ENCODE data around the gene IGF1.

DNA sequence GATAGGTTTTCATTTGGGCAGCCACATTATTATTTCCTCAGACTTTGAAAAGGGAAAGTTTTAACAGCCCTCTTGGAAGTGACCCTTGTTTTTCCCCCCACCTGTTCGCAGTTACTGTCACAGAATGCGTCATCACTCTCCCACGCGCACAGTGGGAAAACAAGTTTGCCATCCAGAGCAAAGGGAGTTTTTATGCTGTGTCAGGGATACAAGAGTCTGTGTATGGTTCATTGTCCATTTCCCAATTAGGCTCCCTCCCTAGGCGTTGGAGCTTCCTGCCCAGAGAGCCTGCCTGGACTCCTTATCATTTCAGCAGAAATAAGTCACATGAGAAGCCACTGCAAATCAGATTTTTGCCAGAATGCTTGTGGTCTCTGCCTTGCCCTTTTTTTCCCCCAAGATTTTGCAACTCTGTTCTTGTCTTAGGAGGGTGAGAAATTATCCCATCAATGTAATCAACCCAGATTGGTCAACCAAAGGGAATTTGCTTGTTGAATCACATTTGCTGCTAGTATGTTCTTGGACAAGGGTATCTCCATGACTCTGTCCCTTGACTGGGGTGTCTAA is 104.1 kb downstream of the IGF1 start:
- TF ChIP-seq POLR2A (IDR thresholded peaks at IDR 0.05; ENCODE audit: borderline replicate concordance, extremely low read depth, insufficient read depth, insufficient read length) (no peak), CBX3 (IDR thresholded peaks at IDR 0.05; ENCODE audit: low read depth) (no peak), EZH2 (IDR thresholded peaks at IDR 0.05) (no peak), SP1 (IDR thresholded peaks at IDR 0.05; ENCODE audit: low read depth) (no peak), JUND (IDR thresholded peaks at IDR 0.05) (no peak)
- TF ChIP-seq, protein P1, sequence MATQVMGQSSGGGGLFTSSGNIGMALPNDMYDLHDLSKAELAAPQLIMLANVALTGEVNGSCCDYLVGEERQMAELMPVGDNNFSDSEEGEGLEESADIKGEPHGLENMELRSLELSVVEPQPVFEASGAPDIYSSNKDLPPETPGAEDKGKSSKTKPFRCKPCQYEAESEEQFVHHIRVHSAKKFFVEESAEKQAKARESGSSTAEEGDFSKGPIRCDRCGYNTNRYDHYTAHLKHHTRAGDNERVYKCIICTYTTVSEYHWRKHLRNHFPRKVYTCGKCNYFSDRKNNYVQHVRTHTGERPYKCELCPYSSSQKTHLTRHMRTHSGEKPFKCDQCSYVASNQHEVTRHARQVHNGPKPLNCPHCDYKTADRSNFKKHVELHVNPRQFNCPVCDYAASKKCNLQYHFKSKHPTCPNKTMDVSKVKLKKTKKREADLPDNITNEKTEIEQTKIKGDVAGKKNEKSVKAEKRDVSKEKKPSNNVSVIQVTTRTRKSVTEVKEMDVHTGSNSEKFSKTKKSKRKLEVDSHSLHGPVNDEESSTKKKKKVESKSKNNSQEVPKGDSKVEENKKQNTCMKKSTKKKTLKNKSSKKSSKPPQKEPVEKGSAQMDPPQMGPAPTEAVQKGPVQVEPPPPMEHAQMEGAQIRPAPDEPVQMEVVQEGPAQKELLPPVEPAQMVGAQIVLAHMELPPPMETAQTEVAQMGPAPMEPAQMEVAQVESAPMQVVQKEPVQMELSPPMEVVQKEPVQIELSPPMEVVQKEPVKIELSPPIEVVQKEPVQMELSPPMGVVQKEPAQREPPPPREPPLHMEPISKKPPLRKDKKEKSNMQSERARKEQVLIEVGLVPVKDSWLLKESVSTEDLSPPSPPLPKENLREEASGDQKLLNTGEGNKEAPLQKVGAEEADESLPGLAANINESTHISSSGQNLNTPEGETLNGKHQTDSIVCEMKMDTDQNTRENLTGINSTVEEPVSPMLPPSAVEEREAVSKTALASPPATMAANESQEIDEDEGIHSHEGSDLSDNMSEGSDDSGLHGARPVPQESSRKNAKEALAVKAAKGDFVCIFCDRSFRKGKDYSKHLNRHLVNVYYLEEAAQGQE (IDR thresholded peaks at IDR 0.05; ENCODE audit: low read depth) = no peak
- TF ChIP-seq, protein P2, sequence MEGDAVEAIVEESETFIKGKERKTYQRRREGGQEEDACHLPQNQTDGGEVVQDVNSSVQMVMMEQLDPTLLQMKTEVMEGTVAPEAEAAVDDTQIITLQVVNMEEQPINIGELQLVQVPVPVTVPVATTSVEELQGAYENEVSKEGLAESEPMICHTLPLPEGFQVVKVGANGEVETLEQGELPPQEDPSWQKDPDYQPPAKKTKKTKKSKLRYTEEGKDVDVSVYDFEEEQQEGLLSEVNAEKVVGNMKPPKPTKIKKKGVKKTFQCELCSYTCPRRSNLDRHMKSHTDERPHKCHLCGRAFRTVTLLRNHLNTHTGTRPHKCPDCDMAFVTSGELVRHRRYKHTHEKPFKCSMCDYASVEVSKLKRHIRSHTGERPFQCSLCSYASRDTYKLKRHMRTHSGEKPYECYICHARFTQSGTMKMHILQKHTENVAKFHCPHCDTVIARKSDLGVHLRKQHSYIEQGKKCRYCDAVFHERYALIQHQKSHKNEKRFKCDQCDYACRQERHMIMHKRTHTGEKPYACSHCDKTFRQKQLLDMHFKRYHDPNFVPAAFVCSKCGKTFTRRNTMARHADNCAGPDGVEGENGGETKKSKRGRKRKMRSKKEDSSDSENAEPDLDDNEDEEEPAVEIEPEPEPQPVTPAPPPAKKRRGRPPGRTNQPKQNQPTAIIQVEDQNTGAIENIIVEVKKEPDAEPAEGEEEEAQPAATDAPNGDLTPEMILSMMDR (IDR thresholded peaks at IDR 0.05 in 2 of 3, conservative IDR thresholded peaks at IDR 0.05 in 1 of 3; ENCODE audit: borderline replicate concordance in 1 of 3, insufficient read depth in 1 of 3, low read depth in 2 of 3, low read length in 2 of 3) = no peak
